HG03575 (cell line): ENCODE measurements around the gene TOGARAM2.
"Not testable (repeated sequence)": the region's sequence is repeated elsewhere in the genome, so short reads cannot be mapped to it uniquely, and the experiment has no call there.

Experiments used
- ATAC-seq: cut with Tn5 transposase; IDR thresholded peaks from one replicate; pipeline ENCODE4 v1.9.1; 2021; ENCODE audit not compliant: unreplicated experiment, insufficient number of reproducible peaks, low FRiP score; ENCODE audit errors: extremely low read depth

The TOGARAM2 gene

GRCh38 chr2:28974252-28974651 lies 6.8 kb upstream of the TOGARAM2 start:
- ATAC-seq = no peak

GRCh38 chr2:28975671-28976070 lies 5.4 kb upstream of the TOGARAM2 start:
- no peak for ATAC-seq

GRCh38 chr2:28976584-28976983 lies 4.5 kb upstream of the TOGARAM2 start:
- no peak for ATAC-seq

GRCh38 chr2:28977176-28977875 lies 3.8 kb upstream of the TOGARAM2 start:
- no peak for ATAC-seq

GRCh38 chr2:28978001-28978400 lies 3.1 kb upstream of the TOGARAM2 start:
- ATAC-seq = not testable (repeated sequence)

- ATAC-seq = no peak
Observed at GRCh38 chr2:28978606-28979005, 2.5 kb upstream of the TOGARAM2 start.

GRCh38 chr2:28979041-28979440 lies 2.1 kb upstream of the TOGARAM2 start:
- ATAC-seq = no peak

- ATAC-seq = no peak
Observed at GRCh38 chr2:28979576-28980366, 1.3 kb upstream of the TOGARAM2 start.

GRCh38 chr2:28980368-28981015 lies 606 bp upstream of the TOGARAM2 start:
- ATAC-seq = no peak

GRCh38 chr2:28981620-28982376 lies 700 bp downstream of the TOGARAM2 start:
- no peak for ATAC-seq

- no peak for ATAC-seq
Observed at GRCh38 chr2:28982381-28982950, 1.4 kb downstream of the TOGARAM2 start.

- no peak for ATAC-seq
Observed at GRCh38 chr2:28986429-28986828, 5.3 kb downstream of the TOGARAM2 start.

GRCh38 chr2:28989973-28990372 lies 8.9 kb downstream of the TOGARAM2 start:
- ATAC-seq = no peak

- no peak for ATAC-seq
Observed at GRCh38 chr2:28990445-28990844, 9.3 kb downstream of the TOGARAM2 start.

- no peak for ATAC-seq
Observed at GRCh38 chr2:28991021-28991420, 9.9 kb downstream of the TOGARAM2 start.

- no peak for ATAC-seq
Observed at GRCh38 chr2:28991460-28991859, 10.4 kb downstream of the TOGARAM2 start.

GRCh38 chr2:28993206-28993960 lies 12.3 kb downstream of the TOGARAM2 start:
- no peak for ATAC-seq

GRCh38 chr2:28994074-28994473 lies 13.0 kb downstream of the TOGARAM2 start:
- no peak for ATAC-seq
